ENCODE measurements around the gene ITM2C.

ITM2C gene

GRCh38 chr2:230864605-230865306, at the start of gene ITM2C:
Gene ITM2C (plus strand): TSS chr2:230864942. CDS start chr2:230865026, 84 bp downstream.
- DNase-seq (ENCODE audit: low spot score) (peak; percentile 41), FAIRE-seq (no peak)

GRCh38 chr2:230815088-230815487, 49.7 kb upstream of the ITM2C start:
- DNase-seq (ENCODE audit: low spot score) (no peak), FAIRE-seq (no peak)

- FAIRE-seq (no peak), DNase-seq (ENCODE audit: low spot score) (no peak)
Measured at GRCh38 chr2:230816735-230817134, 48.0 kb upstream of the ITM2C start.

- FAIRE-seq (no peak), DNase-seq (ENCODE audit: low spot score) (no peak)
Measured at GRCh38 chr2:230819433-230819832, 45.3 kb upstream of the ITM2C start.

- DNase-seq (ENCODE audit: low spot score) (no peak), FAIRE-seq (no peak)
Measured at GRCh38 chr2:230821261-230821990, 43.3 kb upstream of the ITM2C start.

- FAIRE-seq, result no peak
Measured at GRCh38 chr2:230821991-230822520, 42.7 kb upstream of the ITM2C start.

GRCh38 chr2:230823264-230823964, 41.3 kb upstream of the ITM2C start:
- no peak for DNase-seq (ENCODE audit: low spot score)
- FAIRE-seq, result no peak

More at GRCh38 chr2:230821991-230822520, 42.7 kb upstream of the ITM2C start:
- DNase-seq (ENCODE audit: low spot score), result no peak

- FAIRE-seq, result no peak
Measured at GRCh38 chr2:230824406-230824978, 40.2 kb upstream of the ITM2C start.

GRCh38 chr2:230825354-230825753, 39.4 kb upstream of the ITM2C start:
- FAIRE-seq (no peak), DNase-seq (ENCODE audit: low spot score) (no peak)

More at GRCh38 chr2:230824406-230824978, 40.2 kb upstream of the ITM2C start:
- peak; percentile 62 for DNase-seq (ENCODE audit: low spot score)

GRCh38 chr2:230827774-230828271, 36.9 kb upstream of the ITM2C start:
- no peak for FAIRE-seq
- DNase-seq (ENCODE audit: low spot score), result no peak

- FAIRE-seq (no peak), DNase-seq (ENCODE audit: low spot score) (no peak)
Measured at GRCh38 chr2:230828272-230828961, 36.3 kb upstream of the ITM2C start.

- FAIRE-seq (no peak), DNase-seq (ENCODE audit: low spot score) (no peak)
Measured at GRCh38 chr2:230829293-230829692, 35.4 kb upstream of the ITM2C start.

- no peak for FAIRE-seq
- no peak for DNase-seq (ENCODE audit: low spot score)
Measured at GRCh38 chr2:230829959-230830358, 34.8 kb upstream of the ITM2C start.

- FAIRE-seq (no peak), DNase-seq (ENCODE audit: low spot score) (no peak)
Measured at GRCh38 chr2:230830428-230830827, 34.3 kb upstream of the ITM2C start.

- no peak for FAIRE-seq
- no peak for DNase-seq (ENCODE audit: low spot score)
Measured at GRCh38 chr2:230840301-230840700, 24.4 kb upstream of the ITM2C start.

- DNase-seq (ENCODE audit: low spot score) (peak; percentile 30), FAIRE-seq (no peak)
Measured at GRCh38 chr2:230842473-230842872, 22.3 kb upstream of the ITM2C start.

GRCh38 chr2:230843132-230843531, 21.6 kb upstream of the ITM2C start:
- DNase-seq (ENCODE audit: low spot score) (no peak), FAIRE-seq (no peak)

GRCh38 chr2:230846360-230846759, 18.4 kb upstream of the ITM2C start:
- FAIRE-seq, result no peak

GRCh38 chr2:230847883-230848388, 16.8 kb upstream of the ITM2C start:
- DNase-seq (ENCODE audit: low spot score) (peak; percentile 62), FAIRE-seq (peak; percentile 32)

More at GRCh38 chr2:230846360-230846759, 18.4 kb upstream of the ITM2C start:
- DNase-seq (ENCODE audit: low spot score), result no peak

- no peak for FAIRE-seq
Measured at GRCh38 chr2:230849633-230850357, 14.9 kb upstream of the ITM2C start.

More at GRCh38 chr2:230849633-230850357, 14.9 kb upstream of the ITM2C start:
- DNase-seq (ENCODE audit: low spot score), result no peak
